ENCODE measurements around the gene RAP2B. TPM values are rescaled to one million over a fixed set of nuclear protein-coding genes. Genes with fewer than 3 reads are reported as not detected.
"Not testable (repeated sequence)": the region's sequence is repeated elsewhere in the genome, so short reads cannot be mapped to it uniquely, and the experiment has no call there.

The RAP2B gene
- total RNA-seq, 6 experiments from 2014 or later, result 13.3 to 20.9 (median 18.6) TPM

- H3K9me3 Mint-ChIP-seq, result no peaks in the 10 kb centered on the region
- TF ChIP-seq, protein P1, sequence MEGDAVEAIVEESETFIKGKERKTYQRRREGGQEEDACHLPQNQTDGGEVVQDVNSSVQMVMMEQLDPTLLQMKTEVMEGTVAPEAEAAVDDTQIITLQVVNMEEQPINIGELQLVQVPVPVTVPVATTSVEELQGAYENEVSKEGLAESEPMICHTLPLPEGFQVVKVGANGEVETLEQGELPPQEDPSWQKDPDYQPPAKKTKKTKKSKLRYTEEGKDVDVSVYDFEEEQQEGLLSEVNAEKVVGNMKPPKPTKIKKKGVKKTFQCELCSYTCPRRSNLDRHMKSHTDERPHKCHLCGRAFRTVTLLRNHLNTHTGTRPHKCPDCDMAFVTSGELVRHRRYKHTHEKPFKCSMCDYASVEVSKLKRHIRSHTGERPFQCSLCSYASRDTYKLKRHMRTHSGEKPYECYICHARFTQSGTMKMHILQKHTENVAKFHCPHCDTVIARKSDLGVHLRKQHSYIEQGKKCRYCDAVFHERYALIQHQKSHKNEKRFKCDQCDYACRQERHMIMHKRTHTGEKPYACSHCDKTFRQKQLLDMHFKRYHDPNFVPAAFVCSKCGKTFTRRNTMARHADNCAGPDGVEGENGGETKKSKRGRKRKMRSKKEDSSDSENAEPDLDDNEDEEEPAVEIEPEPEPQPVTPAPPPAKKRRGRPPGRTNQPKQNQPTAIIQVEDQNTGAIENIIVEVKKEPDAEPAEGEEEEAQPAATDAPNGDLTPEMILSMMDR (IDR thresholded peaks at IDR 0.05), result no peak
- H3K4me3 Mint-ChIP-seq, result peak overlapping the region; percentile 29; the same call in 1 of the 2 replicates
- DNase-seq, result no peak
- H3K4me1 Mint-ChIP-seq (ENCODE audit: low read depth), result peaks cover 76% of the 10 kb centered on the region
- H3K27ac Mint-ChIP-seq, result peak overlapping the region; percentile 51
- no peaks in the 10 kb centered on the region; the same call in 1 of the 2 replicates for H3K27me3 Mint-ChIP-seq (ENCODE audit: insufficient read depth)
- H3K36me3 Mint-ChIP-seq (ENCODE audit: low read depth), result no peaks in the 10 kb centered on the region
These were observed 18.0 kb upstream of the RAP2B start for GRCh38 chr3:153144071-153144470.

GRCh38 chr3:153144779-153145178, 17.2 kb upstream of the RAP2B start:
- no peaks in the 10 kb centered on the region for H3K9me3 Mint-ChIP-seq
- no peaks in the 10 kb centered on the region for H3K36me3 Mint-ChIP-seq (ENCODE audit: low read depth)
- H3K27ac Mint-ChIP-seq, result peak overlapping the region; percentile 51
- peak overlapping the region; percentile 29 for H3K4me3 Mint-ChIP-seq
- TF ChIP-seq, protein P1 (IDR thresholded peaks at IDR 0.05), result no peak
- DNase-seq, result peak; percentile 42
- peaks cover 70% of the 10 kb centered on the region for H3K4me1 Mint-ChIP-seq (ENCODE audit: low read depth)
- H3K27me3 Mint-ChIP-seq (ENCODE audit: insufficient read depth), result no peaks in the 10 kb centered on the region; the same call in 1 of the 2 replicates

DNA sequence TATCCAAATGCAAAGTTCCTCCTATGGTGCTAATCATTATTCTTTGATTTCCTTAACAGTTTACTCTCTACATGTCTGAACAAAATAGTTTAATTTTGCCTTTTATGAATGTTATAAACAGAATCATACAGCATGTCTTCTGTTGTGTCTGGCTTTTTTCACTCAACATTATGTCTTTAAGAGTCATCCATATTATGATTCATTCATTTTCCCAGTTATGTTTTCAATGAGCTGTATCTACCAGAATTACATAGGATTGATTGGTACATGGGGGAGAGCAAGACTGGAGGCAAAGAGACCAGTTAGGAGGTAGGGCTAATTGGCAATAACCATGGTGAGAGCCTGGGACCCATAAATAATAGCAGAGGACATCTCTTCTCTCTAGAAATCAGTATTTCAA, 16.6 kb upstream of the RAP2B start:
- TF ChIP-seq, protein P1 (IDR thresholded peaks at IDR 0.05), result no peak
- H3K4me3 Mint-ChIP-seq, result peak overlapping the region; percentile 29
- peak overlapping the region; percentile 51 for H3K27ac Mint-ChIP-seq
- no peaks in the 10 kb centered on the region for H3K36me3 Mint-ChIP-seq (ENCODE audit: low read depth)
- H3K4me1 Mint-ChIP-seq (ENCODE audit: low read depth), result peaks cover 65% of the 10 kb centered on the region
- H3K9me3 Mint-ChIP-seq, result no peaks in the 10 kb centered on the region
- H3K27me3 Mint-ChIP-seq (ENCODE audit: insufficient read depth), result no peaks in the 10 kb centered on the region; the same call in 1 of the 2 replicates
- DNase-seq, result no peak

DNA sequence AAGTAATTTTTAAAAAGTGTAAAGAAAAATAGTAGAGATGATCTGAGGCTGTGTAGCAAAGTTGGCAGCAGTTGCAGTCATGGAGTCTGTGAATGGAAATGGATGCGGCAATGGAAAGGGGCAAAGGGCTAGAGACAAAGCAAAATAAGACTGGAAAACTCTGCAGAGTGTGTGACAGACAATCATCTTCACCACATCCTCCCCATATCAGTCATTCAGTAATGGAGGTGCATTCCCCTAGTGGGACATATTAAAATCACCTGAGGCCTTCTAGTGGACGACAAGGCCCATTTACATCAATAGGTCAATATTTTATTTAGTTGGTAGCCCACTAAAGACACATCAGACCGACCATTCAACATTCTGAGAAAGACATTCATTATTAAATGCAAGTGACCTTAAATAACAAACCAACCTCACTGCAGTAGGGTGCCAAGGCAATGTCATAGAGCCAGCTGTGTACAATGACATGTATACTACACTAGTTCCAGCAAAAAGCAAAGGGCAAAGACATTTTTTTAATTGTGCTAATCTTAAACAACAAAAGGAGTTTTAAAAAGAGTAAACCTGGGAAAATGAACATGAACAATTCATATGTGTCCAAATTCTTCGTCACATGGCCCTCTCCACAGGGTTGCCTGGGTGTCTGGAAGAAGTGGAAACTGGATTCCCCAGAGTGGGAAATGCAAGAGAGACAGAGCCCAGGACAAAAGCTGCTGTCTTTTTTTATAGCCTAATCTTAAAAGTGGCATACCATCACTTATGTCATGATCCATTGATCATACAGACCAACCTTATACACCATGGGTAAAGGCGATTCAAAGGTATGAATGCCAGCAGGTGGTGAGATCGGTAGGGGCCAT, 15.6 kb upstream of the RAP2B start:
- H3K9me3 Mint-ChIP-seq, result no peaks in the 10 kb centered on the region
- H3K27me3 Mint-ChIP-seq (ENCODE audit: insufficient read depth), result no peaks in the 10 kb centered on the region; the same call in 1 of the 2 replicates
- no peak for DNase-seq
- no peaks in the 10 kb centered on the region for H3K36me3 Mint-ChIP-seq (ENCODE audit: low read depth)
- TF ChIP-seq, protein P1 (IDR thresholded peaks at IDR 0.05), result no peak
- H3K4me1 Mint-ChIP-seq (ENCODE audit: low read depth), result peaks cover 55% of the 10 kb centered on the region
- no peak overlapping the region for H3K27ac Mint-ChIP-seq
- no peak overlapping the region for H3K4me3 Mint-ChIP-seq

DNA sequence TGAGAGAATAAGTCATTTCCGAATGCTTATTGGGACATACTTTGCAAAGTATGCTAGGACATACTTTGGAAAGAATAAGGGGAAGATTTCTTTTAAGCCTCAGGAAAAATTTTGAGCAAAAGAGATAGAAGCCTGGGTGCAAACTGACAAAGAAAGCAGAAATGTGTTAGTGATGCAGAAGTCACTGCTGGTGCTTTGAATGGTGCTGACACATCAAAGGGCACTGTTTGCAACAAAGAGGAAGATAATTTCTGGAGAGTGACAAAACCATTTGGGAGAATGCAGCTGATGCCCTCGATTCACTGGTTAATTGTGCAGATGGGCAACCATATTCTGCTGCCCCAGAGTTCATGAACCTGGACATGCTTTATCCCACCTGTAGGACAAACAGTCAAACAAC, 11.0 kb upstream of the RAP2B start:
- Mint-ChIP-seq H3K27ac (no peak overlapping the region), H3K9me3 (no peaks in the 10 kb centered on the region), H3K36me3 (ENCODE audit: low read depth) (no peaks in the 10 kb centered on the region), H3K4me1 (ENCODE audit: low read depth) (peaks cover 12% of the 10 kb centered on the region), H3K27me3 (ENCODE audit: insufficient read depth) (no peaks in the 10 kb centered on the region; the same call in 1 of the 2 replicates), H3K4me3 (no peak overlapping the region)
- TF ChIP-seq, protein P1 (IDR thresholded peaks at IDR 0.05), result no peak
- no peak for DNase-seq

DNA sequence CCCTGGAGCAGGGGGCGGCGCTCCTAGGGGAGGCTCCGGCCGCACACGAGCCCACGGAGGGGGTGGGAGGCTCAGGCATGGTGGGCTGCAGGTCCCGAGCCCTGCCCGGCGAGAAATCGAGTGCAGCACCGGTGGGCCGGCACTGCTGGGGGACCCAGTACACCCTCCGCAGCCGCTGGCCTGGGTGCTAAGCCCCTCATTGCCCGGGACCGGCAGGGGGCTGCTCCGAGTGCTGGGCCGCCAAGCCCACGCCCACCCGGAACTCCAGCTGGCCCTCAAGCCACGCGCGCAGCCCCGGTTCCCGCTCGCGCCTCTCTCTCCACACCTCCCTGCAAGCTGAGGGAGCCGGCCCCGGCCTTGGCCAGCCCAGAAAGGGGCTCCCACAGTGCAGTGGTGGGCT, 6.2 kb upstream of the RAP2B start:
- H3K27me3 Mint-ChIP-seq (ENCODE audit: insufficient read depth); H3K9me3 Mint-ChIP-seq; H3K27ac Mint-ChIP-seq; H3K36me3 Mint-ChIP-seq (ENCODE audit: low read depth); H3K4me3 Mint-ChIP-seq; DNase-seq: not testable (repeated sequence)
- peaks cover 17% of the 10 kb centered on the region for H3K4me1 Mint-ChIP-seq (ENCODE audit: low read depth)
